Endothelial cell of umbilical vein (primary cell): ENCODE data around the gene DNHD1.

Source experiments
- CTCF ChIP-seq, 2 donors: IDR thresholded peaks; 1 replicate in 1 of 2; 2 replicates in 1 of 2; pipeline ENCODE4 v1.5.1; 2011; ENCODE audit warnings: low read length in 2 of 2, mild to moderate bottlenecking in 2 of 2, moderate library complexity in 2 of 2, control low read depth in 1 of 2, inconsistent platforms in 1 of 2, low read depth in 1 of 2; ENCODE audit not compliant: insufficient read depth in 1 of 2; ENCODE audit errors: extremely low read depth in 1 of 2
- EZH2 ChIP-seq: IDR thresholded peaks from 2 replicates; pipeline ENCODE4 v1.6.1; 2012; ENCODE audit warnings: borderline replicate concordance, low read depth, mild to moderate bottlenecking, moderate library complexity, low read length, inconsistent platforms; ENCODE audit not compliant: severe bottlenecking
- FOS ChIP-seq: IDR thresholded peaks from 2 replicates; pipeline ENCODE4 v1.6.1; 2011; ENCODE audit warnings: mild to moderate bottlenecking, low read length, moderate library complexity, borderline replicate concordance; ENCODE audit not compliant: insufficient read depth
- JUN ChIP-seq: IDR thresholded peaks from 2 replicates; pipeline ENCODE4 v1.6.1; 2011; ENCODE audit warnings: borderline replicate concordance, low read depth; ENCODE audit not compliant: insufficient read length, insufficient read depth
- MYC ChIP-seq: IDR thresholded peaks from one replicate; pipeline ENCODE4 v1.6.1; 2011; ENCODE audit warnings: mild to moderate bottlenecking, low read depth, low read length
- POLR2A ChIP-seq: IDR thresholded peaks from 2 replicates; pipeline ENCODE4 v1.6.1; 2012; ENCODE audit warnings: low read depth, mild to moderate bottlenecking, control low read depth, low read length
- POLR2AphosphoS5 ChIP-seq: IDR thresholded peaks from 2 replicates; pipeline ENCODE4 v1.6.1; 2012; ENCODE audit warnings: low read depth, mild to moderate bottlenecking, control low read depth, low read length, moderate library complexity; ENCODE audit not compliant: insufficient read depth
- TF ChIP-seq, protein P1 (sequence below): IDR thresholded peaks from 2 replicates; pipeline ENCODE4 v1.6.1; 2011; ENCODE audit not compliant: insufficient read depth, insufficient read length

GRCh38 chr11:6530848-6531247, 33.8 kb downstream of the DNHD1 start:
- no peak for TF ChIP-seq CTCF (IDR thresholded peaks at IDR 0.05; ENCODE audit: extremely low read depth in 1 of 2, insufficient read depth in 1 of 2, low read depth in 1 of 2, low read length in 2 of 2)
- no peak for TF ChIP-seq POLR2A
- TF ChIP-seq POLR2AphosphoS5 = no peak
- TF ChIP-seq FOS = no peak
- no peak for TF ChIP-seq EZH2
- no peak for TF ChIP-seq JUN
- no peak for TF ChIP-seq MYC
- TF ChIP-seq, protein P1, sequence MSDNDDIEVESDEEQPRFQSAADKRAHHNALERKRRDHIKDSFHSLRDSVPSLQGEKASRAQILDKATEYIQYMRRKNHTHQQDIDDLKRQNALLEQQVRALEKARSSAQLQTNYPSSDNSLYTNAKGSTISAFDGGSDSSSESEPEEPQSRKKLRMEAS = no peak
